ENCODE data around the gene ROBO1.

DNA sequence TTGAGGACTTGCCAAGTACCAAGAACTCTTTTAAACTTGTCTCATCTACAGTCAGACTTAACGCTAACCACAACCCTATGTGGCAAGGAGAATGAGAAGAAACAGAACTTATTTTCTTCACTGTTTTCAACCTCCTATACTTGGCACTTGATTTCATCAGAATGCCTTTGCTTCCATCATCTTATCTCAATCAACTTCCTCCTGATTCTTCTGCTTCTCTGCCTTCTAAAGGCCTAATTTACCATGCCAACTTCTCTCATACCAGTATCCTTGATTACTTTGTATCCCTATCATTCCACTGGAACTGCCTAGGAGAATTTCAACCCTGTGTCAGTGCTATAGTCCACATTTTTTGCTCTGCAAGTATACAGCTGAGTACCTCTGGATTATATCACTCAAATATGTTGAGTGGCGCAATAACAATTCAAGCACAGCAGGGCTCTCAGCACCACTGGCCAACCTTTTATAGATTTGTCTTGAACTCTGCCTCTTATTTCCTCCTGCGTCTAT lies 413.6 kb downstream of the ROBO1 start:
- TF ChIP-seq, protein P1, sequence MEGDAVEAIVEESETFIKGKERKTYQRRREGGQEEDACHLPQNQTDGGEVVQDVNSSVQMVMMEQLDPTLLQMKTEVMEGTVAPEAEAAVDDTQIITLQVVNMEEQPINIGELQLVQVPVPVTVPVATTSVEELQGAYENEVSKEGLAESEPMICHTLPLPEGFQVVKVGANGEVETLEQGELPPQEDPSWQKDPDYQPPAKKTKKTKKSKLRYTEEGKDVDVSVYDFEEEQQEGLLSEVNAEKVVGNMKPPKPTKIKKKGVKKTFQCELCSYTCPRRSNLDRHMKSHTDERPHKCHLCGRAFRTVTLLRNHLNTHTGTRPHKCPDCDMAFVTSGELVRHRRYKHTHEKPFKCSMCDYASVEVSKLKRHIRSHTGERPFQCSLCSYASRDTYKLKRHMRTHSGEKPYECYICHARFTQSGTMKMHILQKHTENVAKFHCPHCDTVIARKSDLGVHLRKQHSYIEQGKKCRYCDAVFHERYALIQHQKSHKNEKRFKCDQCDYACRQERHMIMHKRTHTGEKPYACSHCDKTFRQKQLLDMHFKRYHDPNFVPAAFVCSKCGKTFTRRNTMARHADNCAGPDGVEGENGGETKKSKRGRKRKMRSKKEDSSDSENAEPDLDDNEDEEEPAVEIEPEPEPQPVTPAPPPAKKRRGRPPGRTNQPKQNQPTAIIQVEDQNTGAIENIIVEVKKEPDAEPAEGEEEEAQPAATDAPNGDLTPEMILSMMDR (IDR thresholded peaks at IDR 0.05): no peak
- no peak for TF ChIP-seq EZH2 (IDR thresholded peaks at IDR 0.05)
